SK-N-SH (cell line): ENCODE measurements around the gene ADD1. TPM values are rescaled to one million over a fixed set of nuclear protein-coding genes. Genes with fewer than 3 reads are reported as not detected.
A peak's percentile ranks its signal among the peaks of the same experiment; 100 is the strongest.

Experiments used
- CTCF ChIA-PET: fragments of 300-600, 350-600 bp; formaldehyde crosslinking; extraction: SDS; loops from one replicate; lab custom pipeline; 2021; lab: Yijun Ruan, JAX
- POLR2A ChIA-PET: fragments of 350-600 bp; sonication (Branson Sonifier 250); formaldehyde crosslinking; extraction: SDS; loops from one replicate; lab custom pipeline; 2020; ENCODE audit warnings: antibody characterized with exemption, inconsistent platforms; lab: Yijun Ruan, JAX
- DNase-seq: peaks from one replicate; pipeline ENCODE4 v3.0.0; 2012
- H2AFZ ChIP-seq: fragments of 200-600 bp; sonication (generic); 2 replicates; pipeline ENCODE4 v1.8.1; 2016; ENCODE audit warnings: antibody characterized with exemption, mild to moderate bottlenecking, low read depth
- H3F3A ChIP-seq: fragments of 200-600 bp; sonication (generic); replicated peaks from 2 replicates; pipeline ENCODE3; 2016; ENCODE audit warnings: antibody characterized with exemption, mild to moderate bottlenecking; ENCODE audit not compliant: insufficient read depth
- H3K27ac ChIP-seq, 2 experiments: fragments of 200-500 bp in 1 of 2; fragments of 200-600 bp in 1 of 2; sonication (Bioruptor generic) in 1 of 2; sonication (generic), shearing (Covaris generic) in 1 of 2; 2 replicates each; pipeline versions ENCODE4 v1.5.1 to v1.6.1; 2014 to 2016; ENCODE audit warnings: low read depth in 2 of 2, inconsistent platforms in 1 of 2, low read length in 1 of 2, mild to moderate bottlenecking in 1 of 2, mixed read lengths in 1 of 2
- H3K27me3 ChIP-seq: fragments of 200-600 bp; sonication (generic), shearing (Covaris generic); 2 replicates; pipeline ENCODE4 v1.6.1; 2016; ENCODE audit warnings: mixed run types; ENCODE audit not compliant: insufficient read depth
- H3K36me3 ChIP-seq, 2 experiments: fragments of 200-500 bp in 1 of 2; fragments of 200-600 bp in 1 of 2; sonication (Bioruptor generic) in 1 of 2; sonication (generic) in 1 of 2; replicated peaks in 1 of 2; 2 replicates each; pipeline versions ENCODE3 to v1.5.1; 2014 to 2016; ENCODE audit warnings: low read length in 1 of 2, mild to moderate bottlenecking in 1 of 2; ENCODE audit not compliant: insufficient read depth in 2 of 2, control insufficient read depth in 1 of 2
- H3K4me1 ChIP-seq, 2 experiments: fragments of 200-500 bp in 1 of 2; fragments of 200-600 bp in 1 of 2; sonication (Bioruptor generic) in 1 of 2; sonication (generic), shearing (Covaris generic) in 1 of 2; 2 replicates each; pipeline versions ENCODE4 v1.5.1 to v1.6.1; 2014 to 2016; ENCODE audit warnings: low read depth in 1 of 2, low read length in 1 of 2, mixed run types in 1 of 2; ENCODE audit not compliant: insufficient read depth in 2 of 2, control insufficient read depth in 1 of 2
- H3K4me2 ChIP-seq: fragments of 200-600 bp; sonication (generic), shearing (Covaris generic); 2 replicates; pipeline ENCODE4 v1.6.1; 2017; ENCODE audit warnings: mixed run types
- H3K4me3 ChIP-seq, 2 experiments: fragments of 200-500 bp in 1 of 2; fragments of 200-600 bp in 1 of 2; sonication (Bioruptor generic) in 1 of 2; sonication (generic), shearing (Covaris generic) in 1 of 2; 2 replicates each; pipeline versions ENCODE4 v1.5.1 to v1.8.1; 2014 to 2016; ENCODE audit warnings: low read depth in 2 of 2, inconsistent platforms in 1 of 2, low read length in 1 of 2, mild to moderate bottlenecking in 1 of 2, mixed read lengths in 1 of 2, moderate library complexity in 1 of 2
- H3K79me2 ChIP-seq: fragments of 200-600 bp; sonication (generic); 2 replicates; pipeline ENCODE4 v1.8.1; 2017; ENCODE audit warnings: mild to moderate bottlenecking; ENCODE audit not compliant: insufficient read depth
- H3K9ac ChIP-seq: fragments of 200-600 bp; sonication (generic); 2 replicates; pipeline ENCODE4 v1.6.1; 2017; ENCODE audit warnings: mixed run types
- H3K9me2 ChIP-seq: fragments of 200-600 bp; sonication (generic); 2 replicates; pipeline ENCODE4 v1.6.1; 2017; ENCODE audit warnings: mixed run types
- H3K9me3 ChIP-seq: fragments of 200-600 bp; sonication (generic); 2 replicates; pipeline ENCODE4 v1.6.1; 2017; ENCODE audit warnings: mixed run types, mild to moderate bottlenecking, moderate library complexity
- H4K20me1 ChIP-seq: fragments of 200-600 bp; sonication (generic); 2 replicates; pipeline ENCODE4 v1.6.1; 2017; ENCODE audit warnings: mild to moderate bottlenecking, mixed run types; ENCODE audit not compliant: insufficient read depth
- EP300 ChIP-seq, 2 experiments: IDR thresholded peaks; 2 replicates each; pipeline versions ENCODE4 v1.4.0 to v1.6.1; 2012; ENCODE audit warnings: borderline replicate concordance in 1 of 2, low read depth in 1 of 2, low read length in 1 of 2
- FOSL2 ChIP-seq: IDR thresholded peaks from 2 replicates; pipeline ENCODE4 v1.4.0; 2012; ENCODE audit warnings: low read depth, mild to moderate bottlenecking, moderate library complexity, borderline replicate concordance
- JUND ChIP-seq: IDR thresholded peaks from 2 replicates; pipeline ENCODE4 v1.4.0; 2012
- MEF2A ChIP-seq: IDR thresholded peaks from 2 replicates; pipeline ENCODE4 v1.4.0; 2012; ENCODE audit warnings: low read depth, borderline replicate concordance
- POLR2AphosphoS5 ChIP-seq: IDR thresholded peaks from 2 replicates; pipeline ENCODE4 v1.6.1; 2012; ENCODE audit warnings: low read depth, low read length
- RAD21 ChIP-seq: IDR thresholded peaks from 2 replicates; pipeline ENCODE4 v1.6.1; 2012; ENCODE audit warnings: mild to moderate bottlenecking, low read length
- RCOR1 ChIP-seq: fragments of 150-350 bp; IDR thresholded peaks from 2 replicates; pipeline ENCODE4 v1.6.1; 2017; ENCODE audit warnings: antibody characterized with exemption, low read length
- RXRA ChIP-seq: IDR thresholded peaks from 2 replicates; pipeline ENCODE4 v1.4.0; 2012; ENCODE audit warnings: low read depth, mild to moderate bottlenecking, borderline replicate concordance
- TCF12 ChIP-seq: IDR thresholded peaks from 2 replicates; pipeline ENCODE4 v1.4.0; 2012
- TEAD4 ChIP-seq: IDR thresholded peaks from 2 replicates; pipeline ENCODE4 v1.4.0; 2012; ENCODE audit warnings: mild to moderate bottlenecking, borderline replicate concordance; ENCODE audit not compliant: insufficient read depth
- WGBS: methylation state at CpG from one replicate; pipeline ENCODE4 v1.1.6; 2017; ENCODE audit warnings: low lambda C conversion rate; 5-methylcytosine and 5-hydroxymethylcytosine counted together
- polyA plus RNA-seq, 3 experiments: library from polyadenylated mRNA; depleted of rRNA; stranded (reverse); fragments of >200 nt; gene quantifications; 2 replicates each; pipeline ENCODE4 v1.2.3, GENCODE V29; 2012
- TF ChIP-seq, protein P1 (sequence below): IDR thresholded peaks from 2 replicates; pipeline ENCODE4 v1.4.0; 2012; ENCODE audit warnings: low read depth, borderline replicate concordance
- TF ChIP-seq, protein P2 (sequence below): IDR thresholded peaks from 2 replicates; pipeline ENCODE4 v1.4.0; 2012; ENCODE audit warnings: low read depth, borderline replicate concordance
- TF ChIP-seq, protein P3 (sequence below): fragments of 150-350 bp; IDR thresholded peaks from 2 replicates; pipeline ENCODE4 v1.6.1; 2017; ENCODE audit warnings: antibody characterized with exemption, low read length, low read depth, borderline replicate concordance
- TF ChIP-seq, protein P4 (sequence below): fragments of 150-350 bp; IDR thresholded peaks from 2 replicates; pipeline ENCODE4 v1.6.1; 2016; ENCODE audit warnings: mild to moderate bottlenecking, low read depth, low read length

The ADD1 gene
- polyA plus RNA-seq, 1 of the 3 experiments (the other 2 are of a cell fraction): 155 TPM

DNA sequence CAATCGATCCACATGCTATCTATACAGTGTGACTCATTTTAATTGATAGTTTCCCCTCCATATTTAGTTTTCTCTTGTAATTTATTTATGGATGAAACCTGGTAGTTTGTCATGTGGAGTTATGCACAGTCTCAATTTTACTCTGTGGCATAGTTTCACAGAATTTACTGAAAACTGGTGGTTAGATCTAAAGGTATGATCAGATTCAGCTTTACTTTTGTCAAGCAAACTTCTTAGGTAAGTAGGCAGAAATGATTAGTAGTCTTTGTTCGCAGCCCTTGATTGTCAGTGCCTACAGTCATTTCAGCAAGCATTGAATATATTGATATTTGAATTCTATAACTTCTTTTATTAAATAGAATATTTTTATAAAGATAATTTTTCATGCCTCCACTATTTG lies 2.5 kb downstream of the ADD1 start:
- H3K79me2 ChIP-seq: peaks cover 72% of the 10 kb centered on the region
- no peaks in the 10 kb centered on the region for H3K27me3 ChIP-seq
- H3K9ac ChIP-seq: no peak overlapping the region
- H2AFZ ChIP-seq: no peak overlapping the region
- no peaks in the 10 kb centered on the region for H3K9me2 ChIP-seq
- peak overlapping the region; percentile 85; the same call in 1 of the 2 replicates for H3K4me2 ChIP-seq
- 85% methylated on average over 2 of the region's 2 CpGs for WGBS
- no peak for DNase-seq
- peaks cover 64% of the 10 kb centered on the region for H4K20me1 ChIP-seq
- H3K9me3 ChIP-seq: no peaks in the 10 kb centered on the region
- H3K4me3 ChIP-seq: no peak overlapping the region
- H3K4me1 ChIP-seq: peaks cover 0 to 16% of the 10 kb centered on the region in 2 experiments; a peak in 3 of 4 replicates
- ChIA-PET CTCF (interaction anchor here (1.5 kb wide), 1 partner anchor 12 kb away, joined by 3 read pairs; no protein-coding TSS in a partner anchor), POLR2A (interaction anchor here (1.2 kb wide), 1 partner anchor 41 kb away, joined by 3 read pairs; no protein-coding TSS in a partner anchor)
- no peaks in the 10 kb centered on the region for H3K36me3 ChIP-seq
- TF ChIP-seq RCOR1: no peak
- TF ChIP-seq, protein P1, sequence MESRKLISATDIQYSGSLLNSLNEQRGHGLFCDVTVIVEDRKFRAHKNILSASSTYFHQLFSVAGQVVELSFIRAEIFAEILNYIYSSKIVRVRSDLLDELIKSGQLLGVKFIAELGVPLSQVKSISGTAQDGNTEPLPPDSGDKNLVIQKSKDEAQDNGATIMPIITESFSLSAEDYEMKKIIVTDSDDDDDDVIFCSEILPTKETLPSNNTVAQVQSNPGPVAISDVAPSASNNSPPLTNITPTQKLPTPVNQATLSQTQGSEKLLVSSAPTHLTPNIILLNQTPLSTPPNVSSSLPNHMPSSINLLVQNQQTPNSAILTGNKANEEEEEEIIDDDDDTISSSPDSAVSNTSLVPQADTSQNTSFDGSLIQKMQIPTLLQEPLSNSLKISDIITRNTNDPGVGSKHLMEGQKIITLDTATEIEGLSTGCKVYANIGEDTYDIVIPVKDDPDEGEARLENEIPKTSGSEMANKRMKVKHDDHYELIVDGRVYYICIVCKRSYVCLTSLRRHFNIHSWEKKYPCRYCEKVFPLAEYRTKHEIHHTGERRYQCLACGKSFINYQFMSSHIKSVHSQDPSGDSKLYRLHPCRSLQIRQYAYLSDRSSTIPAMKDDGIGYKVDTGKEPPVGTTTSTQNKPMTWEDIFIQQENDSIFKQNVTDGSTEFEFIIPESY: no peak
- no peak for TF ChIP-seq MEF2A
- TF ChIP-seq POLR2AphosphoS5: no peak
- TF ChIP-seq EP300 (IDR thresholded peaks at IDR 0.05; ENCODE audit: borderline replicate concordance in 1 of 2, low read depth in 1 of 2, low read length in 1 of 2): no peak
- TF ChIP-seq RXRA: no peak
- no peak for TF ChIP-seq FOSL2
- TF ChIP-seq RAD21: no peak
- no peak for TF ChIP-seq JUND
- TF ChIP-seq TEAD4: no peak
- TF ChIP-seq, protein P2, sequence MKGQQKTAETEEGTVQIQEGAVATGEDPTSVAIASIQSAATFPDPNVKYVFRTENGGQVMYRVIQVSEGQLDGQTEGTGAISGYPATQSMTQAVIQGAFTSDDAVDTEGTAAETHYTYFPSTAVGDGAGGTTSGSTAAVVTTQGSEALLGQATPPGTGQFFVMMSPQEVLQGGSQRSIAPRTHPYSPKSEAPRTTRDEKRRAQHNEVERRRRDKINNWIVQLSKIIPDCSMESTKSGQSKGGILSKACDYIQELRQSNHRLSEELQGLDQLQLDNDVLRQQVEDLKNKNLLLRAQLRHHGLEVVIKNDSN: no peak
- TF ChIP-seq, protein P3, sequence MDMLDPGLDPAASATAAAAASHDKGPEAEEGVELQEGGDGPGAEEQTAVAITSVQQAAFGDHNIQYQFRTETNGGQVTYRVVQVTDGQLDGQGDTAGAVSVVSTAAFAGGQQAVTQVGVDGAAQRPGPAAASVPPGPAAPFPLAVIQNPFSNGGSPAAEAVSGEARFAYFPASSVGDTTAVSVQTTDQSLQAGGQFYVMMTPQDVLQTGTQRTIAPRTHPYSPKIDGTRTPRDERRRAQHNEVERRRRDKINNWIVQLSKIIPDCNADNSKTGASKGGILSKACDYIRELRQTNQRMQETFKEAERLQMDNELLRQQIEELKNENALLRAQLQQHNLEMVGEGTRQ: no peak
- TF ChIP-seq TCF12: no peak
- TF ChIP-seq, protein P4, sequence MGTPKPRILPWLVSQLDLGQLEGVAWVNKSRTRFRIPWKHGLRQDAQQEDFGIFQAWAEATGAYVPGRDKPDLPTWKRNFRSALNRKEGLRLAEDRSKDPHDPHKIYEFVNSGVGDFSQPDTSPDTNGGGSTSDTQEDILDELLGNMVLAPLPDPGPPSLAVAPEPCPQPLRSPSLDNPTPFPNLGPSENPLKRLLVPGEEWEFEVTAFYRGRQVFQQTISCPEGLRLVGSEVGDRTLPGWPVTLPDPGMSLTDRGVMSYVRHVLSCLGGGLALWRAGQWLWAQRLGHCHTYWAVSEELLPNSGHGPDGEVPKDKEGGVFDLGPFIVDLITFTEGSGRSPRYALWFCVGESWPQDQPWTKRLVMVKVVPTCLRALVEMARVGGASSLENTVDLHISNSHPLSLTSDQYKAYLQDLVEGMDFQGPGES: no peak
- peaks cover 18% of the 10 kb centered on the region for H3F3A ChIP-seq
- H3K27ac ChIP-seq: no peak overlapping the region
